ENCODE data around the gene FAM193A. TPM values are rescaled to one million over a fixed set of nuclear protein-coding genes. Genes with fewer than 3 reads are reported as not detected.

The FAM193A gene
- total and polyA plus RNA-seq, 2 experiments from 2014 or later: 12.0 to 22.9 TPM

DNA sequence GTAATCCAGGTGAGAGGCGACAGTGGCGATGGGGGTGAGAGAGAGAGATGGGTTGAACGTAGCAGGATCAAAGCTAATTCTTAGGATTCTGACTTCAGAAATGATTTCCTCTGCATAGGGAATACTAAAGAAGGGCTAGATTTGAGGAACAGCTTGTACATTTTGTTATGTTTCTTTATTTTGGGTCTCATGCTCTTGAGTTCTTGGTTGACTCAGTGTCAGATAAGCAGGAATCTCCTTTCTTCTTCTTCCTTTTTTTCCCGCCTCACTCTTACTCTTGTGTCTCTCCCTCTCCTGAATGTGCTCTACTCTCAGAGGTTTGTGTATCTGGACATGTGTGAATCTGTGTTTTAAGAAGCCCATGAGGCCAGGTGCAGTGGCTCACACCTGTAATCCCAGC, 36.4 kb downstream of the FAM193A start (continued):
- TF ChIP-seq, protein P1, sequence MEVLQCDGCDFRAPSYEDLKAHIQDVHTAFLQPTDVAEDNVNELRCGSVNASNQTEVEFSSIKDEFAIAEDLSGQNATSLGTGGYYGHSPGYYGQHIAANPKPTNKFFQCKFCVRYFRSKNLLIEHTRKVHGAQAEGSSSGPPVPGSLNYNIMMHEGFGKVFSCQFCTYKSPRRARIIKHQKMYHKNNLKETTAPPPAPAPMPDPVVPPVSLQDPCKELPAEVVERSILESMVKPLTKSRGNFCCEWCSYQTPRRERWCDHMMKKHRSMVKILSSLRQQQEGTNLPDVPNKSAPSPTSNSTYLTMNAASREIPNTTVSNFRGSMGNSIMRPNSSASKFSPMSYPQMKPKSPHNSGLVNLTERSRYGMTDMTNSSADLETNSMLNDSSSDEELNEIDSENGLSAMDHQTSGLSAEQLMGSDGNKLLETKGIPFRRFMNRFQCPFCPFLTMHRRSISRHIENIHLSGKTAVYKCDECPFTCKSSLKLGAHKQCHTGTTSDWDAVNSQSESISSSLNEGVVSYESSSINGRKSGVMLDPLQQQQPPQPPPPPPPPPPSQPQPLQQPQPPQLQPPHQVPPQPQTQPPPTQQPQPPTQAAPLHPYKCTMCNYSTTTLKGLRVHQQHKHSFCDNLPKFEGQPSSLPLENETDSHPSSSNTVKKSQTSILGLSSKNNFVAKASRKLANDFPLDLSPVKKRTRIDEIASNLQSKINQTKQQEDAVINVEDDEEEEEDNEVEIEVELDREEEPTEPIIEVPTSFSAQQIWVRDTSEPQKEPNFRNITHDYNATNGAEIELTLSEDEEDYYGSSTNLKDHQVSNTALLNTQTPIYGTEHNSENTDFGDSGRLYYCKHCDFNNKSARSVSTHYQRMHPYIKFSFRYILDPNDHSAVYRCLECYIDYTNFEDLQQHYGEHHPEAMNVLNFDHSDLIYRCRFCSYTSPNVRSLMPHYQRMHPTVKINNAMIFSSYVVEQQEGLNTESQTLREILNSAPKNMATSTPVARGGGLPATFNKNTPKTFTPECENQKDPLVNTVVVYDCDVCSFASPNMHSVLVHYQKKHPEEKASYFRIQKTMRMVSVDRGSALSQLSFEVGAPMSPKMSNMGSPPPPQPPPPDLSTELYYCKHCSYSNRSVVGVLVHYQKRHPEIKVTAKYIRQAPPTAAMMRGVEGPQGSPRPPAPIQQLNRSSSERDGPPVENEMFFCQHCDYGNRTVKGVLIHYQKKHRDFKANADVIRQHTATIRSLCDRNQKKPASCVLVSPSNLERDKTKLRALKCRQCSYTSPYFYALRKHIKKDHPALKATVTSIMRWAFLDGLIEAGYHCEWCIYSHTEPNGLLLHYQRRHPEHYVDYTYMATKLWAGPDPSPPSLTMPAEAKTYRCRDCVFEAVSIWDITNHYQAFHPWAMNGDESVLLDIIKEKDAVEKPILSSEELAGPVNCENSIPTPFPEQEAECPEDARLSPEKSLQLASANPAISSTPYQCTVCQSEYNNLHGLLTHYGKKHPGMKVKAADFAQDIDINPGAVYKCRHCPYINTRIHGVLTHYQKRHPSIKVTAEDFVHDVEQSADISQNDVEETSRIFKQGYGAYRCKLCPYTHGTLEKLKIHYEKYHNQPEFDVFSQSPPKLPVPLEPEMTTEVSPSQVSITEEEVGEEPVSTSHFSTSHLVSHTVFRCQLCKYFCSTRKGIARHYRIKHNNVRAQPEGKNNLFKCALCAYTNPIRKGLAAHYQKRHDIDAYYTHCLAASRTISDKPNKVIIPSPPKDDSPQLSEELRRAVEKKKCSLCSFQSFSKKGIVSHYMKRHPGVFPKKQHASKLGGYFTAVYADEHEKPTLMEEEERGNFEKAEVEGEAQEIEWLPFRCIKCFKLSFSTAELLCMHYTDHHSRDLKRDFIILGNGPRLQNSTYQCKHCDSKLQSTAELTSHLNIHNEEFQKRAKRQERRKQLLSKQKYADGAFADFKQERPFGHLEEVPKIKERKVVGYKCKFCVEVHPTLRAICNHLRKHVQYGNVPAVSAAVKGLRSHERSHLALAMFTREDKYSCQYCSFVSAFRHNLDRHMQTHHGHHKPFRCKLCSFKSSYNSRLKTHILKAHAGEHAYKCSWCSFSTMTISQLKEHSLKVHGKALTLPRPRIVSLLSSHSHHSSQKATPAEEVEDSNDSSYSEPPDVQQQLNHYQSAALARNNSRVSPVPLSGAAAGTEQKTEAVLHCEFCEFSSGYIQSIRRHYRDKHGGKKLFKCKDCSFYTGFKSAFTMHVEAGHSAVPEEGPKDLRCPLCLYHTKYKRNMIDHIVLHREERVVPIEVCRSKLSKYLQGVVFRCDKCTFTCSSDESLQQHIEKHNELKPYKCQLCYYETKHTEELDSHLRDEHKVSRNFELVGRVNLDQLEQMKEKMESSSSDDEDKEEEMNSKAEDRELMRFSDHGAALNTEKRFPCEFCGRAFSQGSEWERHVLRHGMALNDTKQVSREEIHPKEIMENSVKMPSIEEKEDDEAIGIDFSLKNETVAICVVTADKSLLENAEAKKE (CRISPR knock-in tag; IDR thresholded peaks at IDR 0.05): no peak
- TF ChIP-seq, protein P2, sequence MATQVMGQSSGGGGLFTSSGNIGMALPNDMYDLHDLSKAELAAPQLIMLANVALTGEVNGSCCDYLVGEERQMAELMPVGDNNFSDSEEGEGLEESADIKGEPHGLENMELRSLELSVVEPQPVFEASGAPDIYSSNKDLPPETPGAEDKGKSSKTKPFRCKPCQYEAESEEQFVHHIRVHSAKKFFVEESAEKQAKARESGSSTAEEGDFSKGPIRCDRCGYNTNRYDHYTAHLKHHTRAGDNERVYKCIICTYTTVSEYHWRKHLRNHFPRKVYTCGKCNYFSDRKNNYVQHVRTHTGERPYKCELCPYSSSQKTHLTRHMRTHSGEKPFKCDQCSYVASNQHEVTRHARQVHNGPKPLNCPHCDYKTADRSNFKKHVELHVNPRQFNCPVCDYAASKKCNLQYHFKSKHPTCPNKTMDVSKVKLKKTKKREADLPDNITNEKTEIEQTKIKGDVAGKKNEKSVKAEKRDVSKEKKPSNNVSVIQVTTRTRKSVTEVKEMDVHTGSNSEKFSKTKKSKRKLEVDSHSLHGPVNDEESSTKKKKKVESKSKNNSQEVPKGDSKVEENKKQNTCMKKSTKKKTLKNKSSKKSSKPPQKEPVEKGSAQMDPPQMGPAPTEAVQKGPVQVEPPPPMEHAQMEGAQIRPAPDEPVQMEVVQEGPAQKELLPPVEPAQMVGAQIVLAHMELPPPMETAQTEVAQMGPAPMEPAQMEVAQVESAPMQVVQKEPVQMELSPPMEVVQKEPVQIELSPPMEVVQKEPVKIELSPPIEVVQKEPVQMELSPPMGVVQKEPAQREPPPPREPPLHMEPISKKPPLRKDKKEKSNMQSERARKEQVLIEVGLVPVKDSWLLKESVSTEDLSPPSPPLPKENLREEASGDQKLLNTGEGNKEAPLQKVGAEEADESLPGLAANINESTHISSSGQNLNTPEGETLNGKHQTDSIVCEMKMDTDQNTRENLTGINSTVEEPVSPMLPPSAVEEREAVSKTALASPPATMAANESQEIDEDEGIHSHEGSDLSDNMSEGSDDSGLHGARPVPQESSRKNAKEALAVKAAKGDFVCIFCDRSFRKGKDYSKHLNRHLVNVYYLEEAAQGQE (IDR thresholded peaks at IDR 0.05; ENCODE audit: unreplicated experiment): no peak

DNA sequence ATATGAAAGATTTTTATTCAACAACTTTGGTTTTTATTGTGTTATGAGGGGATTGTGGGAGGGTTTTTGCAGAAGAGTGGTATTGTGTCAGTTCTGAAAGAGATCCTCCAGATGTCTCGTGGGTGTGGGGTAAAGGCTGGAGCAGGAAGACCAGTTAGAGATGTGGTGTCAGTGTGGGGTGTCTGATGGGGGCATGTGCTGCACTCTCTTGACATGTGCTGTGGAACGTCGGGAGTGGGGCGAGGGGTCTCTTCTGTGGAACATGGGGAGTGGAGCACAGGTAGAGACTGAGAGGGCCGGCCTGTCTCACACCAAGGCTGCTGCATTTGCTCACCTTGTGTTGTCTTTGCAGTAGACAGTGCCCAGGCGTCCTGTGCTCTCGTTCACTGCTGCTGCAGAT, 37.6 kb downstream of the FAM193A start:
- H3F3A ChIP-seq (replicated peaks; ENCODE audit: low read depth): no peaks in the 10 kb centered on the region
- H3K27me3 ChIP-seq (ENCODE audit: insufficient read depth): no peaks in the 10 kb centered on the region
- H3K27ac Mint-ChIP-seq: peak overlapping the region; percentile 72; the same call in 1 of the 2 replicates
- no peaks in the 10 kb centered on the region; the same call in 2 of the 3 replicates for H3K9me3 Mint-ChIP-seq
- H3K79me2 ChIP-seq (replicated peaks; ENCODE audit: insufficient read depth): peaks cover 100% of the 10 kb centered on the region
- H4K20me1 ChIP-seq (replicated peaks; ENCODE audit: insufficient read depth): peaks cover 45% of the 10 kb centered on the region
- no peak overlapping the region for H3K4me3 ChIP-seq
- H3K27me3 Mint-ChIP-seq (ENCODE audit: insufficient read depth, low read depth, poor library complexity): peaks cover 6% of the 10 kb centered on the region
- no peak overlapping the region for H3K4me3 Mint-ChIP-seq
- no peaks in the 10 kb centered on the region for H3K9me2 ChIP-seq (ENCODE audit: insufficient read depth)
- H3K4me2 ChIP-seq: no peak overlapping the region
- ATAC-seq: no peak
- H3K36me3 ChIP-seq (ENCODE audit: insufficient read depth): no peaks in the 10 kb centered on the region
- peaks cover 5% of the 10 kb centered on the region; the same call in 2 of the 3 replicates for H3K36me3 Mint-ChIP-seq (ENCODE audit: low read depth)
- H2AFZ ChIP-seq: no peak overlapping the region
- no peak for DNase-seq (ENCODE audit: low spot score)
- peaks cover 28% of the 10 kb centered on the region for H3K4me1 Mint-ChIP-seq
- H3K4me1 ChIP-seq (ENCODE audit: insufficient read depth): peaks cover 9% of the 10 kb centered on the region
- 0 out of 2 replicates have a peak overlapping the region, but pooled peaks have one; percentile 63 for H3K27ac ChIP-seq (ENCODE audit: low read depth)
- TF ChIP-seq STAT1 (IDR thresholded peaks at IDR 0.05; ENCODE audit: unreplicated experiment): no peak
- no peak for TF ChIP-seq ZNF331 (CRISPR knock-in tag; IDR thresholded peaks at IDR 0.05; ENCODE audit: low read depth)
- no peak for TF ChIP-seq CREB1 (CRISPR knock-in tag; IDR thresholded peaks at IDR 0.05; ENCODE audit: low read depth)
- no peak for TF ChIP-seq ZNF114 (CRISPR knock-in tag; IDR thresholded peaks at IDR 0.05)
- TF ChIP-seq, protein P1 (CRISPR knock-in tag; IDR thresholded peaks at IDR 0.05): no peak
